Activated B cell treated with CpG ODN at 0.5 μM for 24 hours (primary cell): Measurements from ENCODE around the gene EYS. TPM values are rescaled to one million over a fixed set of nuclear protein-coding genes. Genes with fewer than 3 reads are reported as not detected.

Experiments used
- ATAC-seq: fragments of 200-7000 bp; cut with Tn5 transposase; one replicate; pipeline ENCODE4 v1.10.0; 2021; ENCODE audit warnings: low read depth, mild to moderate bottlenecking, moderate library complexity
- CTCF ChIA-PET: fragments of 350-600 bp; sonication (Branson Sonifier 250); formaldehyde crosslinking; loops from one replicate; lab custom pipeline; 2021; ENCODE audit warnings: antibody characterized with exemption; lab: Charles Lee
- POLR2A ChIA-PET: fragments of 350-600 bp; sonication (Branson Sonifier 250); formaldehyde crosslinking; loops from one replicate; lab custom pipeline; 2021; ENCODE audit warnings: antibody characterized with exemption; lab: Charles Lee
- DNase-seq: peaks from one replicate; pipeline ENCODE4 v3.0.0; 2022
- H3K27ac Mint-ChIP-seq: one replicate; pipeline ENCODE4 v1.8.0; 2020; ENCODE audit warnings: mixed read lengths
- H3K27me3 Mint-ChIP-seq: one replicate; pipeline ENCODE4 v1.8.0; 2021; ENCODE audit warnings: mixed read lengths
- H3K36me3 Mint-ChIP-seq: one replicate; pipeline ENCODE4 v1.8.0; 2021; ENCODE audit warnings: low read depth, mixed read lengths
- H3K4me1 Mint-ChIP-seq: one replicate; pipeline ENCODE4 v1.8.0; 2021; ENCODE audit warnings: mixed read lengths
- H3K4me3 Mint-ChIP-seq: one replicate; pipeline ENCODE4 v1.8.0; 2020; ENCODE audit warnings: mild to moderate bottlenecking, mixed read lengths
- H3K9me3 Mint-ChIP-seq: one replicate; pipeline ENCODE4 v1.8.0; 2020; ENCODE audit warnings: mixed read lengths
- intact Hi-C: fragments of 100-400 bp; cut with micrococcal nuclease; formaldehyde crosslinking; loops from one replicate; pipeline ENCODE4 v1.15.1; 2024
- total RNA-seq: library from RNA; stranded (reverse); gene quantifications from 2 replicates; pipeline ENCODE4 v1.2.3, GENCODE V29; 2022
- TF ChIP-seq, protein P1 (sequence below): fragments of 200-600 bp; IDR thresholded peaks from one replicate; pipeline ENCODE4 v1.8.0; 2022; ENCODE audit warnings: antibody characterized with exemption, mild to moderate bottlenecking

The EYS gene
- total RNA-seq, 1 donor from 2014 or later, result not detected

DNA sequence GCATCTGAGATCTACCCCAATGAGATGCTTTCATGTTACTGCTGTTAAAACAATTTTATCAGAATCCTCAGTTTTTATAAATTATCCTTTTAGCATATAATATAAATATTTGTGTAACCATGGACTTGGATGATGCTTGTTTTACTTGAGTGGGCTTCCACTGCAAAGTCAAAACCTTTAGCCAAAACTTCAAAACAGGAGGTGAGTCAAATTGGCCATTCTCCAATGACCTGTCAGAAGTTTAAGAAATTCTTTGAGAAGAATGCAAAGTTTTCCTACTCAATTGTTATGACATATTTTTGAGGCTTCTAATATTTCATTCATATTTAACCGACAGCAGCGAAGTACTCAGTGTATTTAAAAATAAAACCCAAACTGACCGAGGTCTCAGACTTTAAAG is 507.9 kb downstream of the EYS start:
- CTCF ChIA-PET, result no interaction called here
- no peaks in the 10 kb centered on the region for H3K27me3 Mint-ChIP-seq
- H3K4me3 Mint-ChIP-seq, result no peak overlapping the region
- intact Hi-C loops, result no loop called here
- ATAC-seq (no peak), DNase-seq (no peak)
- no peaks in the 10 kb centered on the region for H3K36me3 Mint-ChIP-seq
- POLR2A ChIA-PET, result no interaction called here
- TF ChIP-seq, protein P1, sequence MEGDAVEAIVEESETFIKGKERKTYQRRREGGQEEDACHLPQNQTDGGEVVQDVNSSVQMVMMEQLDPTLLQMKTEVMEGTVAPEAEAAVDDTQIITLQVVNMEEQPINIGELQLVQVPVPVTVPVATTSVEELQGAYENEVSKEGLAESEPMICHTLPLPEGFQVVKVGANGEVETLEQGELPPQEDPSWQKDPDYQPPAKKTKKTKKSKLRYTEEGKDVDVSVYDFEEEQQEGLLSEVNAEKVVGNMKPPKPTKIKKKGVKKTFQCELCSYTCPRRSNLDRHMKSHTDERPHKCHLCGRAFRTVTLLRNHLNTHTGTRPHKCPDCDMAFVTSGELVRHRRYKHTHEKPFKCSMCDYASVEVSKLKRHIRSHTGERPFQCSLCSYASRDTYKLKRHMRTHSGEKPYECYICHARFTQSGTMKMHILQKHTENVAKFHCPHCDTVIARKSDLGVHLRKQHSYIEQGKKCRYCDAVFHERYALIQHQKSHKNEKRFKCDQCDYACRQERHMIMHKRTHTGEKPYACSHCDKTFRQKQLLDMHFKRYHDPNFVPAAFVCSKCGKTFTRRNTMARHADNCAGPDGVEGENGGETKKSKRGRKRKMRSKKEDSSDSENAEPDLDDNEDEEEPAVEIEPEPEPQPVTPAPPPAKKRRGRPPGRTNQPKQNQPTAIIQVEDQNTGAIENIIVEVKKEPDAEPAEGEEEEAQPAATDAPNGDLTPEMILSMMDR, result no peak
- no peaks in the 10 kb centered on the region for H3K4me1 Mint-ChIP-seq
- H3K9me3 Mint-ChIP-seq, result peaks cover 8% of the 10 kb centered on the region
- no peak overlapping the region for H3K27ac Mint-ChIP-seq

DNA sequence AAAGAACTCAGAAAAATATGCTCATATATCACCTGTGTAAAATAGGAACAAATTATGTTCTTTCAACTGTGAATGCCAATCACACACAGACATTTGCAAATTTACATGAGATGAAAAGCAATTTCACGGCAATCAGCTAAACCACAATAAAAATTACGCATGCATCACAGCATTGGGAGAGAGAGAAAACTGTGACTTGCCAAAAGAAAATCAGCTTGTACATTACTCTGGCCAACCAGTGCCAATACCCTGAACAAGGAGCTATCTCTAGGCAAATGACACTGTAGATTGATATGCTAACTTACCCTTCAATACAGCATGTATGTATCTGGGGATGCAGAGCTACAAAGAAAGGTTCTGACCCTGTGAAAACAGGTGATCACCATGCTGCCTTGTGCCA is 515.6 kb downstream of the EYS start:
- Mint-ChIP-seq H3K4me1 (no peaks in the 10 kb centered on the region), H3K4me3 (no peak overlapping the region), H3K9me3 (peaks cover 2% of the 10 kb centered on the region), H3K27ac (no peak overlapping the region), H3K27me3 (no peaks in the 10 kb centered on the region), H3K36me3 (no peaks in the 10 kb centered on the region)
- ChIA-PET CTCF (interaction anchor here (0.6 kb wide), 1 partner anchor 311 kb away, joined by 3 read pairs; no protein-coding TSS in a partner anchor), POLR2A (no interaction called here)
- TF ChIP-seq, protein P1, result no peak
- intact Hi-C loops, result no loop called here
- ATAC-seq, result no peak
- no peak for DNase-seq

DNA sequence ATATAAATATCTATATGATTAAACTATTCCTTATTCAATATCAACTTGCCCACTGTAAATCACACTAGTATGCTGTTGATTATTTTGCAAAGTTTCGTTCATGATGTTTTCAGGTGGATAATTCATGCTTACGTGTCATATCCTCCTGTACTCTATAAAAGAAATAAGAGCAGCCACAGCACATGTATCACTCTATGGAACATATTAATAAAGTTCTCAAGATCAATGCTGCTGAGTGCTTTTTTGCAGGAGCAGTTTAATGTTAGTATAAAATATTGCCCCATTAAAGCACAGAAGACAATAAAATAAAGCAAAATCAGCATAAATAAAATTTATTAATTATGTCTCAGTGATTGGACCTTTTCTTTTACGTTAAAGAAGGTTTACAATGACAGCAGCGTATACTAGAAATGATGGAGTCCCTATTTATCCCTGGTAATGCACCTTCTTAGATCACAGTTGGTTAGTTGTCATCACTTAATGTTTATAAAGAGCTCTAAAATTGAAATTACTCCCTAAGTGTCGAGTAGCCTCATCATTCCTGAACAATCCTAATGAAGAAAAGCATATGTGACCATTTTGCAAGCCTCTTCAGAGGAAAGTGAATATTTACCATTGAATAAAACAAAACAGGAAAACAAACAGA is 517.7 kb downstream of the EYS start:
- H3K27me3 Mint-ChIP-seq, result no peaks in the 10 kb centered on the region
- TF ChIP-seq, protein P1, result no peak
- no peaks in the 10 kb centered on the region for H3K36me3 Mint-ChIP-seq
- ChIA-PET POLR2A (no interaction called here), CTCF (no interaction called here)
- no peak overlapping the region for H3K4me3 Mint-ChIP-seq
- intact Hi-C loops, result no loop called here
- no peaks in the 10 kb centered on the region for H3K9me3 Mint-ChIP-seq
- H3K27ac Mint-ChIP-seq, result no peak overlapping the region
- no peak for ATAC-seq
- H3K4me1 Mint-ChIP-seq, result no peaks in the 10 kb centered on the region
- DNase-seq, result no peak

DNA sequence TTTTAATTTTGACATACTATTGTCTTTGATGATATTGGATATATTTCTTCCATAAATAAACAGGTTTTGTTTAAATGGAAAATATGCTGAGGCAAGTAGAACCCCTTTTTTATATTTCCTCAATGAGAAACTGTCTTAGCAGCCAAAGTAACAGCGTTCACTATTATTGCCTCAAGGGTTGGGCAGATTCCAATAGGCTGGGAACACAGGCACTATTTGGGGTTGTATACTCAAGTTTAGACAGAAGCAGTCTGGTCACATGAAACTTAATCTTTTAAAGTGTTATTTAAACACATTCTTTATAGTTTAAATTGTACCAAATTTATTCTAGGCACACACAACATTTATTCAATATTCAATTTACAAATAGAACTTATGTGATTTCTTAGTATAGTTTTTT is 520.2 kb downstream of the EYS start:
- H3K27me3 Mint-ChIP-seq, result no peaks in the 10 kb centered on the region
- ChIA-PET POLR2A (no interaction called here), CTCF (no interaction called here)
- H3K4me3 Mint-ChIP-seq, result no peak overlapping the region
- H3K27ac Mint-ChIP-seq, result no peak overlapping the region
- no peak for DNase-seq
- ATAC-seq, result no peak
- intact Hi-C loops, result no loop called here
- TF ChIP-seq, protein P1, result no peak
- H3K4me1 Mint-ChIP-seq, result no peaks in the 10 kb centered on the region
- no peaks in the 10 kb centered on the region for H3K9me3 Mint-ChIP-seq
- no peaks in the 10 kb centered on the region for H3K36me3 Mint-ChIP-seq

DNA sequence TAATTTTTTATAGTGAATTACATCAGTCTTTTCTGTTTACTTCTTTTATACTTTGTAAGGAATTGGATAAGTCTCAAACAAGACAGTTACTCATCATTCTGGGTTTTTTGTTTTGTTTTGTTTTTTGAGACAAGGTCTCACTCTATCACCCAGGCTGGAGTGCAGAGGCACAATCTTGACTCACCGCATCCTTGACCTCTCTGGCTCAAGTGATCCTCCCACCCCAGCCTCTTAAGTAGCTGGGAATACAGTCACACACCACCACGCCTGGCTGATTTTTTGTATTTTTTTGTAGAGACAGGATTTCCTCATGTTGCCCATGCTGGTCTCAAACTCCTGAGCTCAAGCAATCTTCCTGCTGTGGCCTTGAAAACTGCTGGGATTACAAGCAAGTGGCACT is 524.3 kb downstream of the EYS start:
- H3K36me3 Mint-ChIP-seq, result no peaks in the 10 kb centered on the region
- TF ChIP-seq, protein P1, result no peak
- ChIA-PET POLR2A (no interaction called here), CTCF (no interaction called here)
- no peaks in the 10 kb centered on the region for H3K4me1 Mint-ChIP-seq
- no peak overlapping the region for H3K4me3 Mint-ChIP-seq
- no peaks in the 10 kb centered on the region for H3K27me3 Mint-ChIP-seq
- H3K27ac Mint-ChIP-seq, result no peak overlapping the region
- peaks cover 5% of the 10 kb centered on the region for H3K9me3 Mint-ChIP-seq
- ATAC-seq, result no peak
- DNase-seq, result no peak
- intact Hi-C loops, result no loop called here
